Measurements from ENCODE around the gene SCD5.

DNA sequence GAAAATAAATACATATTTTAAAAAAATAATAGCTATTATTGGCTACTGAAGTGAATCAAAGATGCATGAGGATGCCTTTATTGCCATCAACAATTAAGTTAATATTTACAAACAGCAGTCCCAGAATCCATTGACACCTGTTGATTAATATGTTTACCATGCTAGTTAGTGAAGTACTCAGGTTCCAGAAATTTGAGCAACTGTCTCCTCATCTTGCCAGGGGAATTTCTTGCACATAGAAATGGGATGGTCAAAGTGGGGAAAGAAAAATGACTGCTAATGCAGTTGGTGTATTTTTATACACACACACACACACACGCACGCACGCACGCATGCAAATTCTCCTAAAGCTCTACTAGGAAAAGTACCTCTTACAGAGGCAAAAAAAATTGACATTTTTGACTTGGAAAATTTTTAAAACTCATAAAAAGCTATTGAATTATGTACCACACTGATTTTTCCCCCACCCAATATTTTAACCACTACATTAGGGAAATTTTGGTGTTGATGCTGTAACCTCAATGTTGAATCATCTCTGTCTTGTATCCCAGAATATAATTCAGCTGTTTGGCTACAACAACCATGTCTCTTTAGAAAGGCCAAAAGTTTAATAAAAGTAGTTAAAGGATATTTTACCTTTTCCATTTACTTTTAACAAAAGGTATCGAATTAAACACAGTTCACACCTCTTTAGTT is 131.5 kb downstream of the SCD5 start:
- TF ChIP-seq MAFK (IDR thresholded peaks at IDR 0.05; ENCODE audit: low read depth, low read length) (no peak), CEBPB (IDR thresholded peaks at IDR 0.05; ENCODE audit: low read depth, low read length) (no peak), CHD1 (IDR thresholded peaks at IDR 0.05; ENCODE audit: low read depth, low read length) (no peak), USF2 (IDR thresholded peaks at IDR 0.05; ENCODE audit: low read depth, low read length) (no peak), CTCF (conservative IDR thresholded peaks at IDR 0.05; ENCODE audit: low read depth, low read length) (no peak), MAZ (IDR thresholded peaks at IDR 0.05; ENCODE audit: borderline replicate concordance, low read depth, low read length) (no peak), ELK1 (IDR thresholded peaks at IDR 0.05; ENCODE audit: borderline replicate concordance, low read depth, low read length) (no peak), POLR2A (IDR thresholded peaks at IDR 0.05; ENCODE audit: low read depth, low read length) (no peak), RAD21 (IDR thresholded peaks at IDR 0.05; ENCODE audit: low read length) (no peak)

Measured in IMR-90 (cell line).